PC-3 (cell line): ENCODE data around the gene ASCL2. TPM values are rescaled to one million over a fixed set of nuclear protein-coding genes. Genes with fewer than 3 reads are reported as not detected.
A peak's percentile ranks its signal among the peaks of the same experiment; 100 is the strongest.

Experiments
- ATAC-seq: fragments of 200-7000 bp; cut with Tn5 transposase; 2 replicates; pipeline ENCODE4 v1.9.1; 2020; ENCODE audit warnings: mild to moderate bottlenecking, moderate library complexity
- BruUV-seq: library from RNA; stranded (reverse); fragments of 400-500 nt; replicated peaks from 2 replicates; lab custom pipeline; 2021; lab: Mats Ljungman, UMichigan
- CTCF ChIA-PET: fragments of 300-600 bp; sonication (Branson Sonifier 250); formaldehyde crosslinking; loops from one replicate; lab custom pipeline; 2022; ENCODE audit warnings: antibody characterized with exemption; lab: Charles Lee
- POLR2A ChIA-PET: fragments of 300-600 bp; sonication (Branson Sonifier 250); formaldehyde crosslinking; loops from one replicate; lab custom pipeline; 2022; ENCODE audit warnings: antibody characterized with exemption; ENCODE audit not compliant: unreplicated experiment; lab: Charles Lee
- DNase-seq: peaks from one replicate; pipeline ENCODE4 v3.0.0-alpha.2; 2015
- H2AFZ ChIP-seq: fragments of 300-600 bp; sonication (generic); 2 replicates; pipeline ENCODE4 v1.6.0; 2016; ENCODE audit warnings: antibody characterized with exemption, low read length
- H3F3A ChIP-seq: fragments of 300-600 bp; sonication (generic); one replicate; pipeline ENCODE4 v1.6.0; 2017; ENCODE audit warnings: antibody characterized with exemption, low read length, control low read depth, mild to moderate bottlenecking; ENCODE audit not compliant: unreplicated experiment
- H3K27ac ChIP-seq: fragments of 300-600 bp; sonication (generic); 2 replicates; pipeline ENCODE4 v1.5.1; 2016; ENCODE audit warnings: mild to moderate bottlenecking, low read length
- H3K27me3 ChIP-seq: fragments of 300-600 bp; sonication (generic); 2 replicates; pipeline ENCODE4 v1.6.1; 2016; ENCODE audit warnings: low read length, mixed read lengths
- H3K36me3 ChIP-seq: fragments of 300-600 bp; sonication (generic); 2 replicates; pipeline ENCODE4 v1.6.1; 2016; ENCODE audit warnings: low read depth, mixed run types, low read length, mixed read lengths
- H3K4me1 ChIP-seq: fragments of 300-600 bp; sonication (generic); 2 replicates; pipeline ENCODE4 v1.5.1; 2016; ENCODE audit warnings: low read length; ENCODE audit not compliant: insufficient read depth
- H3K4me2 ChIP-seq: fragments of 300-600 bp; sonication (generic); 2 replicates; pipeline ENCODE4 v1.6.0; 2016; ENCODE audit warnings: low read length
- H3K4me3 ChIP-seq: fragments of 300-600 bp; sonication (generic); 2 replicates; pipeline ENCODE4 v1.5.1; 2016; ENCODE audit warnings: mild to moderate bottlenecking, low read length, mixed read lengths
- H3K79me2 ChIP-seq: fragments of 300-600 bp; sonication (generic); 2 replicates; pipeline ENCODE4 v1.6.1; 2017; ENCODE audit warnings: low read length, mixed read lengths
- H3K9ac ChIP-seq: fragments of 300-600 bp; sonication (generic); 2 replicates; pipeline ENCODE4 v1.6.0; 2016; ENCODE audit warnings: mild to moderate bottlenecking, low read length
- H3K9me2 ChIP-seq: fragments of 300-600 bp; sonication (generic); replicated peaks from 2 replicates; pipeline ENCODE4 v1.6.1; 2016; ENCODE audit warnings: mixed run types, low read length, mixed read lengths
- H3K9me3 ChIP-seq: fragments of 300-600 bp; sonication (generic); 2 replicates; pipeline ENCODE4 v1.6.1; 2016; ENCODE audit warnings: low read length, mixed read lengths
- H4K20me1 ChIP-seq: fragments of 300-600 bp; sonication (generic); 2 replicates; pipeline ENCODE4 v1.6.1; 2016; ENCODE audit warnings: low read length, mixed read lengths
- EZH2 ChIP-seq: fragments of 300-600 bp; sonication (generic); IDR thresholded peaks from one replicate; pipeline ENCODE4 v1.6.1; 2017; ENCODE audit warnings: antibody characterized with exemption, mild to moderate bottlenecking, low read length; ENCODE audit not compliant: unreplicated experiment
- EZH2phosphoT487 ChIP-seq: fragments of 300-600 bp; sonication (generic); IDR thresholded peaks from 2 replicates; pipeline ENCODE4 v1.6.1; 2018; ENCODE audit warnings: mild to moderate bottlenecking, antibody characterized with exemption, low read length, borderline replicate concordance
- intact Hi-C: fragments of 100-400 bp; cut with micrococcal nuclease; formaldehyde crosslinking; loops from 2 replicates; pipeline ENCODE4 v1.9.0; 2023
- total RNA-seq: library from RNA; depleted of rRNA; stranded (reverse); fragments of >200 nt; gene quantifications from 2 replicates; pipeline ENCODE4 v1.2.3, GENCODE V29; 2014
- TF ChIP-seq, protein P1 (sequence below): fragments of 300-600 bp; sonication (generic); conservative IDR thresholded peaks from 2 replicates; pipeline ENCODE4 v1.5.1; 2017; ENCODE audit warnings: antibody characterized with exemption, low read depth, mild to moderate bottlenecking, low read length

Gene ASCL2
- total RNA-seq, 1 experiment from 2014 or later, result 1.1 TPM

GRCh38 chr11:2268729-2269600, 1.4 kb downstream of the ASCL2 start:
- Histone ChIP-seq H3K9me3 (no peaks in the 10 kb centered on the region), H3K79me2 (no peaks in the 10 kb centered on the region), H3K9me2 (no peaks in the 10 kb centered on the region), H4K20me1 (no peaks in the 10 kb centered on the region), H2AFZ (peak overlapping the region; percentile 84), H3K4me3 (peak overlapping the region; percentile 72), H3K4me2 (peak overlapping the region; percentile 92), H3K27me3 (0 out of 2 replicates have a peak, but pooled peaks cover 4% of the 10 kb centered on the region), H3K9ac (no peak overlapping the region), H3F3A (no peaks in the 10 kb centered on the region), H3K27ac (no peak overlapping the region), H3K36me3 (no peaks in the 10 kb centered on the region), H3K4me1 (no peaks in the 10 kb centered on the region; the same call in 1 of the 2 replicates)
- DNase-seq (peak; percentile 62), ATAC-seq (peak; percentile 54)
- BruUV-seq, result no TSS peak
- intact Hi-C loops, result no loop called here
- POLR2A ChIA-PET, result no interaction called here
- CTCF ChIA-PET, result interaction anchor here (0.6 kb wide), 1 partner anchor 109 kb away, joined by 7 read pairs; no protein-coding TSS in a partner anchor
- TF ChIP-seq EZH2 (no peak), EZH2phosphoT487 (no peak)
- TF ChIP-seq, protein P1, sequence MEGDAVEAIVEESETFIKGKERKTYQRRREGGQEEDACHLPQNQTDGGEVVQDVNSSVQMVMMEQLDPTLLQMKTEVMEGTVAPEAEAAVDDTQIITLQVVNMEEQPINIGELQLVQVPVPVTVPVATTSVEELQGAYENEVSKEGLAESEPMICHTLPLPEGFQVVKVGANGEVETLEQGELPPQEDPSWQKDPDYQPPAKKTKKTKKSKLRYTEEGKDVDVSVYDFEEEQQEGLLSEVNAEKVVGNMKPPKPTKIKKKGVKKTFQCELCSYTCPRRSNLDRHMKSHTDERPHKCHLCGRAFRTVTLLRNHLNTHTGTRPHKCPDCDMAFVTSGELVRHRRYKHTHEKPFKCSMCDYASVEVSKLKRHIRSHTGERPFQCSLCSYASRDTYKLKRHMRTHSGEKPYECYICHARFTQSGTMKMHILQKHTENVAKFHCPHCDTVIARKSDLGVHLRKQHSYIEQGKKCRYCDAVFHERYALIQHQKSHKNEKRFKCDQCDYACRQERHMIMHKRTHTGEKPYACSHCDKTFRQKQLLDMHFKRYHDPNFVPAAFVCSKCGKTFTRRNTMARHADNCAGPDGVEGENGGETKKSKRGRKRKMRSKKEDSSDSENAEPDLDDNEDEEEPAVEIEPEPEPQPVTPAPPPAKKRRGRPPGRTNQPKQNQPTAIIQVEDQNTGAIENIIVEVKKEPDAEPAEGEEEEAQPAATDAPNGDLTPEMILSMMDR, result no peak

GRCh38 chr11:2267851-2268728, 2.3 kb downstream of the ASCL2 start:
- no peak overlapping the region for H3K27ac ChIP-seq
- TF ChIP-seq EZH2 (no peak), EZH2phosphoT487 (no peak)
- TF ChIP-seq, protein P1, result no peak
- H2AFZ ChIP-seq, result peak overlapping the region; percentile 84; the same call in 1 of the 2 replicates
- no peak overlapping the region for H3K9ac ChIP-seq
- no peaks in the 10 kb centered on the region; the same call in 1 of the 2 replicates for H3K4me1 ChIP-seq
- DNase-seq (no peak), ATAC-seq (no peak)
- H3K79me2 ChIP-seq, result no peaks in the 10 kb centered on the region
- peak overlapping the region; percentile 92 for H3K4me2 ChIP-seq
- no peaks in the 10 kb centered on the region for H3K9me2 ChIP-seq
- H3K9me3 ChIP-seq, result no peaks in the 10 kb centered on the region
- 0 out of 2 replicates have a peak, but pooled peaks cover 4% of the 10 kb centered on the region for H3K27me3 ChIP-seq
- H3K36me3 ChIP-seq, result no peaks in the 10 kb centered on the region
- no peaks in the 10 kb centered on the region for H4K20me1 ChIP-seq
- no peaks in the 10 kb centered on the region for H3F3A ChIP-seq
- POLR2A ChIA-PET, result no interaction called here
- H3K4me3 ChIP-seq, result peak overlapping the region; percentile 72; the same call in 1 of the 2 replicates
- BruUV-seq, result no TSS peak
- intact Hi-C loops, result no loop called here
- CTCF ChIA-PET, result interaction anchor here (0.6 kb wide), 1 partner anchor 110 kb away, joined by 7 read pairs; no protein-coding TSS in a partner anchor
